Measurements from ENCODE around the gene KLHL21.

DNA sequence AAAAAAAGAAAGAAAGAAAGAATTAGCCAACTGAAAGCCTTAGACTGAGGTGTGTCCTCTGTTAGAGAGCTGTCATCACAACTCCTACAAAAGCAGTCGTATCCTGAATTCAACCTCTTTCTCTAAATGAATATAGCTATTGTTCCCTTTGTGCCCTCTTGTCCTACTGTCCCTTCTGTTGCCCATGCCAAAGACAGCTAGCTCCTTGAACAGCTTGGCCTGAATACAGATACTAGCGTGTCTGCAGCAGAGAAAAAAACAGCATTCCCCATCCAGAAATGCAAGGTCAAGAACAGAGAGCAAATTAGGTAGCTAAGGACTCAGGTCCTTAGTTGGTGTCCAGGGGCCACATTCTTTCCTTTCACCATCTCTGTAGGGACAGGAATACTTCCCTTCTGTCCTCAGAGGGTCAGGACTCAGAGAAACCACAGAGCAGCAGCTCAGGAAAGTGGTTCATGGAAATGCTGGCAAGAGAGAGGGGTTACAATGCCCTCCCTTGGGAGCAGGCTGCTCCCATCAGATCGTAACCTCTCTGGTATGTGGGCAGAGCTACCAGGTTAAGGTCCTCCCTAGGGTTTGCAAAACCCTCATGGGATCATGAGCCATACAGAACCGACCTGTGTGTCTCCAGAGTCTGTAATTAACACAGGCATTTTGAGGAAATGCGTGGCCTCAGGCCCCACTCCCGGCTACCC lies 24.7 kb downstream of the KLHL21 start:
- TF ChIP-seq KDM1A (IDR thresholded peaks at IDR 0.05; ENCODE audit: low read depth) (no peak), CHD4 (IDR thresholded peaks at IDR 0.05; ENCODE audit: borderline replicate concordance) (no peak)
- TF ChIP-seq, protein P1, sequence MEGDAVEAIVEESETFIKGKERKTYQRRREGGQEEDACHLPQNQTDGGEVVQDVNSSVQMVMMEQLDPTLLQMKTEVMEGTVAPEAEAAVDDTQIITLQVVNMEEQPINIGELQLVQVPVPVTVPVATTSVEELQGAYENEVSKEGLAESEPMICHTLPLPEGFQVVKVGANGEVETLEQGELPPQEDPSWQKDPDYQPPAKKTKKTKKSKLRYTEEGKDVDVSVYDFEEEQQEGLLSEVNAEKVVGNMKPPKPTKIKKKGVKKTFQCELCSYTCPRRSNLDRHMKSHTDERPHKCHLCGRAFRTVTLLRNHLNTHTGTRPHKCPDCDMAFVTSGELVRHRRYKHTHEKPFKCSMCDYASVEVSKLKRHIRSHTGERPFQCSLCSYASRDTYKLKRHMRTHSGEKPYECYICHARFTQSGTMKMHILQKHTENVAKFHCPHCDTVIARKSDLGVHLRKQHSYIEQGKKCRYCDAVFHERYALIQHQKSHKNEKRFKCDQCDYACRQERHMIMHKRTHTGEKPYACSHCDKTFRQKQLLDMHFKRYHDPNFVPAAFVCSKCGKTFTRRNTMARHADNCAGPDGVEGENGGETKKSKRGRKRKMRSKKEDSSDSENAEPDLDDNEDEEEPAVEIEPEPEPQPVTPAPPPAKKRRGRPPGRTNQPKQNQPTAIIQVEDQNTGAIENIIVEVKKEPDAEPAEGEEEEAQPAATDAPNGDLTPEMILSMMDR (IDR thresholded peaks at IDR 0.05): no peak
- TF ChIP-seq, protein P2, sequence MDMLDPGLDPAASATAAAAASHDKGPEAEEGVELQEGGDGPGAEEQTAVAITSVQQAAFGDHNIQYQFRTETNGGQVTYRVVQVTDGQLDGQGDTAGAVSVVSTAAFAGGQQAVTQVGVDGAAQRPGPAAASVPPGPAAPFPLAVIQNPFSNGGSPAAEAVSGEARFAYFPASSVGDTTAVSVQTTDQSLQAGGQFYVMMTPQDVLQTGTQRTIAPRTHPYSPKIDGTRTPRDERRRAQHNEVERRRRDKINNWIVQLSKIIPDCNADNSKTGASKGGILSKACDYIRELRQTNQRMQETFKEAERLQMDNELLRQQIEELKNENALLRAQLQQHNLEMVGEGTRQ (IDR thresholded peaks at IDR 0.05): no peak

Measured in A549 (cell line).